ENCODE data around the gene DEK. TPM values are rescaled to one million over a fixed set of nuclear protein-coding genes. Genes with fewer than 3 reads are reported as not detected.

The DEK gene
- total RNA-seq, 1 experiment from 2014 or later = 204 TPM

DNA sequence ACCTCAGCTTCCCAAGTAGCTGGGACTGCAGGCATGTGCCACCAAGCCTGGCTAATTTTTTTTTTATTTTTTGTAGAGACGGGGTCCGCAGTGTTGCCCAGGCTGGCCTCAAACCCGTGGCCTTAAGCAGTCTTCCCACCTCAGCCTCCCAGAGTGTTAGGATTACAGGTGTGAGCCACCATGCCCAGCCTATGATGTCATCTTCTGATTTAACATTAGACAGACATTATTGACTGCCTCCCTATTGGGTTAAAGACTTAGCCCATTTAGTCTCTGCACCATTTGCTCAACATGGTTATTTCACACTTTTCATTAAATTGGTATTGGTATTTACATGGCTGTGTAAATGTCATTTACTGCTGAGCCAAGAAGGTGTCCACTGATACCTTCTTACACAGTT is 46.1 kb downstream of the DEK start (continued):
- TF ChIP-seq, protein P1, sequence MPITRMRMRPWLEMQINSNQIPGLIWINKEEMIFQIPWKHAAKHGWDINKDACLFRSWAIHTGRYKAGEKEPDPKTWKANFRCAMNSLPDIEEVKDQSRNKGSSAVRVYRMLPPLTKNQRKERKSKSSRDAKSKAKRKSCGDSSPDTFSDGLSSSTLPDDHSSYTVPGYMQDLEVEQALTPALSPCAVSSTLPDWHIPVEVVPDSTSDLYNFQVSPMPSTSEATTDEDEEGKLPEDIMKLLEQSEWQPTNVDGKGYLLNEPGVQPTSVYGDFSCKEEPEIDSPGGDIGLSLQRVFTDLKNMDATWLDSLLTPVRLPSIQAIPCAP (CRISPR knock-in tag; IDR thresholded peaks at IDR 0.05) = no peak
- TF ChIP-seq, protein P2, sequence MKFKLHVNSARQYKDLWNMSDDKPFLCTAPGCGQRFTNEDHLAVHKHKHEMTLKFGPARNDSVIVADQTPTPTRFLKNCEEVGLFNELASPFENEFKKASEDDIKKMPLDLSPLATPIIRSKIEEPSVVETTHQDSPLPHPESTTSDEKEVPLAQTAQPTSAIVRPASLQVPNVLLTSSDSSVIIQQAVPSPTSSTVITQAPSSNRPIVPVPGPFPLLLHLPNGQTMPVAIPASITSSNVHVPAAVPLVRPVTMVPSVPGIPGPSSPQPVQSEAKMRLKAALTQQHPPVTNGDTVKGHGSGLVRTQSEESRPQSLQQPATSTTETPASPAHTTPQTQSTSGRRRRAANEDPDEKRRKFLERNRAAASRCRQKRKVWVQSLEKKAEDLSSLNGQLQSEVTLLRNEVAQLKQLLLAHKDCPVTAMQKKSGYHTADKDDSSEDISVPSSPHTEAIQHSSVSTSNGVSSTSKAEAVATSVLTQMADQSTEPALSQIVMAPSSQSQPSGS (CRISPR knock-in tag; IDR thresholded peaks at IDR 0.05; ENCODE audit: borderline replicate concordance, low read depth) = no peak
- no peak for TF ChIP-seq PRDM15 (CRISPR knock-in tag; IDR thresholded peaks at IDR 0.05)

DNA sequence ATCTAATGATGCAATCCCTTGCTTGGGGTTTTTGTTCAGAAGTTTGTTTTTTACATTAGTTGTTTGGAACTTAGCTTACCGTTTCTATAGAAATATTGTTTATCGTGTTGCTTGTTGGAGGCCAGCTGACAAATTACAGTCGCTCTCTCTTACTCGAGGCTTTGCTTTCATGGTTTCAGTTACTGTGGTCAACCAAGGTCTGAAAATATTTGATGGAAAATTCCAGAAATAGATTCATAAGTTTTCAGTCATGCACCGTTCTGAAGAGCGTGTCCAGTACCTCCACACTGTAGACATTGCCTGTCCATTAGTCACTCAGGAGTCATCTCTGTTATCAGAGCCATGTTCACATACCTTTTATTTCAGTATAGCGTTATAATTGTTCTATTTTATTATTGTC is 47.9 kb downstream of the DEK start:
- no peaks in the 10 kb centered on the region for H3K9me3 Mint-ChIP-seq
- no peak overlapping the region; the same call in 1 of the 2 replicates for H3K27ac Mint-ChIP-seq
- no peak for ATAC-seq
- TF ChIP-seq NFATC4 (CRISPR knock-in tag; IDR thresholded peaks at IDR 0.05) = no peak
- TF ChIP-seq ZNF425 (CRISPR knock-in tag; conservative IDR thresholded peaks at IDR 0.05) = no peak
- no peak for TF ChIP-seq ZNF138 (CRISPR knock-in tag; conservative IDR thresholded peaks at IDR 0.05)
- TF ChIP-seq MXD4 (CRISPR knock-in tag; IDR thresholded peaks at IDR 0.05; ENCODE audit: borderline replicate concordance) = no peak
- no peak for TF ChIP-seq ETV6 (CRISPR knock-in tag; IDR thresholded peaks at IDR 0.05)
- TF ChIP-seq RELA (CRISPR knock-in tag; IDR thresholded peaks at IDR 0.05; ENCODE audit: borderline replicate concordance) = no peak
- TF ChIP-seq, protein P3, sequence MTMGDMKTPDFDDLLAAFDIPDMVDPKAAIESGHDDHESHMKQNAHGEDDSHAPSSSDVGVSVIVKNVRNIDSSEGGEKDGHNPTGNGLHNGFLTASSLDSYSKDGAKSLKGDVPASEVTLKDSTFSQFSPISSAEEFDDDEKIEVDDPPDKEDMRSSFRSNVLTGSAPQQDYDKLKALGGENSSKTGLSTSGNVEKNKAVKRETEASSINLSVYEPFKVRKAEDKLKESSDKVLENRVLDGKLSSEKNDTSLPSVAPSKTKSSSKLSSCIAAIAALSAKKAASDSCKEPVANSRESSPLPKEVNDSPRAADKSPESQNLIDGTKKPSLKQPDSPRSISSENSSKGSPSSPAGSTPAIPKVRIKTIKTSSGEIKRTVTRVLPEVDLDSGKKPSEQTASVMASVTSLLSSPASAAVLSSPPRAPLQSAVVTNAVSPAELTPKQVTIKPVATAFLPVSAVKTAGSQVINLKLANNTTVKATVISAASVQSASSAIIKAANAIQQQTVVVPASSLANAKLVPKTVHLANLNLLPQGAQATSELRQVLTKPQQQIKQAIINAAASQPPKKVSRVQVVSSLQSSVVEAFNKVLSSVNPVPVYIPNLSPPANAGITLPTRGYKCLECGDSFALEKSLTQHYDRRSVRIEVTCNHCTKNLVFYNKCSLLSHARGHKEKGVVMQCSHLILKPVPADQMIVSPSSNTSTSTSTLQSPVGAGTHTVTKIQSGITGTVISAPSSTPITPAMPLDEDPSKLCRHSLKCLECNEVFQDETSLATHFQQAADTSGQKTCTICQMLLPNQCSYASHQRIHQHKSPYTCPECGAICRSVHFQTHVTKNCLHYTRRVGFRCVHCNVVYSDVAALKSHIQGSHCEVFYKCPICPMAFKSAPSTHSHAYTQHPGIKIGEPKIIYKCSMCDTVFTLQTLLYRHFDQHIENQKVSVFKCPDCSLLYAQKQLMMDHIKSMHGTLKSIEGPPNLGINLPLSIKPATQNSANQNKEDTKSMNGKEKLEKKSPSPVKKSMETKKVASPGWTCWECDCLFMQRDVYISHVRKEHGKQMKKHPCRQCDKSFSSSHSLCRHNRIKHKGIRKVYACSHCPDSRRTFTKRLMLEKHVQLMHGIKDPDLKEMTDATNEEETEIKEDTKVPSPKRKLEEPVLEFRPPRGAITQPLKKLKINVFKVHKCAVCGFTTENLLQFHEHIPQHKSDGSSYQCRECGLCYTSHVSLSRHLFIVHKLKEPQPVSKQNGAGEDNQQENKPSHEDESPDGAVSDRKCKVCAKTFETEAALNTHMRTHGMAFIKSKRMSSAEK (CRISPR knock-in tag; IDR thresholded peaks at IDR 0.05; ENCODE audit: borderline replicate concordance) = no peak
- no peak for TF ChIP-seq NR1H2 (CRISPR knock-in tag; IDR thresholded peaks at IDR 0.05)
- no peak for TF ChIP-seq NFYB (CRISPR knock-in tag; conservative IDR thresholded peaks at IDR 0.05; ENCODE audit: low read depth)
- TF ChIP-seq IRF2 (CRISPR knock-in tag; IDR thresholded peaks at IDR 0.05; ENCODE audit: borderline replicate concordance, low read depth) = no peak
- no peak for TF ChIP-seq ZNF671 (CRISPR knock-in tag; IDR thresholded peaks at IDR 0.05)
- TF ChIP-seq SP1 (CRISPR knock-in tag; conservative IDR thresholded peaks at IDR 0.05) = no peak
- TF ChIP-seq E2F4 (CRISPR knock-in tag; IDR thresholded peaks at IDR 0.05; ENCODE audit: borderline replicate concordance, low read depth) = no peak
- no peak for TF ChIP-seq ZBTB43 (CRISPR knock-in tag; IDR thresholded peaks at IDR 0.05)
- TF ChIP-seq, protein P4, sequence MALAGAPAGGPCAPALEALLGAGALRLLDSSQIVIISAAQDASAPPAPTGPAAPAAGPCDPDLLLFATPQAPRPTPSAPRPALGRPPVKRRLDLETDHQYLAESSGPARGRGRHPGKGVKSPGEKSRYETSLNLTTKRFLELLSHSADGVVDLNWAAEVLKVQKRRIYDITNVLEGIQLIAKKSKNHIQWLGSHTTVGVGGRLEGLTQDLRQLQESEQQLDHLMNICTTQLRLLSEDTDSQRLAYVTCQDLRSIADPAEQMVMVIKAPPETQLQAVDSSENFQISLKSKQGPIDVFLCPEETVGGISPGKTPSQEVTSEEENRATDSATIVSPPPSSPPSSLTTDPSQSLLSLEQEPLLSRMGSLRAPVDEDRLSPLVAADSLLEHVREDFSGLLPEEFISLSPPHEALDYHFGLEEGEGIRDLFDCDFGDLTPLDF (CRISPR knock-in tag; IDR thresholded peaks at IDR 0.05) = no peak
- no peak for TF ChIP-seq CBFB (CRISPR knock-in tag; IDR thresholded peaks at IDR 0.05; ENCODE audit: low read depth)
- no peak for TF ChIP-seq SMAD3 (CRISPR knock-in tag; IDR thresholded peaks at IDR 0.05; ENCODE audit: borderline replicate concordance)
- H3K4me1 Mint-ChIP-seq = peaks cover 5% of the 10 kb centered on the region; the same call in 1 of the 2 replicates
- no peak for DNase-seq (ENCODE audit: low spot score)
- no peaks in the 10 kb centered on the region for H3K27me3 Mint-ChIP-seq (ENCODE audit: low read depth)
- peaks cover 25% of the 10 kb centered on the region for H3K36me3 Mint-ChIP-seq
- no peak overlapping the region for H3K4me3 Mint-ChIP-seq
- ChIA-PET POLR2A (no interaction called here), CTCF (no interaction called here)
